HPDE6-E6E7 (cell line): Measurements from ENCODE around the gene HDGFL3.
"Not testable (repeated sequence)": the region's sequence is repeated elsewhere in the genome, so short reads cannot be mapped to it uniquely, and the experiment has no call there.

Source experiments
- DNase-seq: peaks from one replicate; pipeline ENCODE4 v3.0.0; 2011; ENCODE audit warnings: missing footprints; ENCODE audit errors: extremely low spot score

Gene HDGFL3

DNA sequence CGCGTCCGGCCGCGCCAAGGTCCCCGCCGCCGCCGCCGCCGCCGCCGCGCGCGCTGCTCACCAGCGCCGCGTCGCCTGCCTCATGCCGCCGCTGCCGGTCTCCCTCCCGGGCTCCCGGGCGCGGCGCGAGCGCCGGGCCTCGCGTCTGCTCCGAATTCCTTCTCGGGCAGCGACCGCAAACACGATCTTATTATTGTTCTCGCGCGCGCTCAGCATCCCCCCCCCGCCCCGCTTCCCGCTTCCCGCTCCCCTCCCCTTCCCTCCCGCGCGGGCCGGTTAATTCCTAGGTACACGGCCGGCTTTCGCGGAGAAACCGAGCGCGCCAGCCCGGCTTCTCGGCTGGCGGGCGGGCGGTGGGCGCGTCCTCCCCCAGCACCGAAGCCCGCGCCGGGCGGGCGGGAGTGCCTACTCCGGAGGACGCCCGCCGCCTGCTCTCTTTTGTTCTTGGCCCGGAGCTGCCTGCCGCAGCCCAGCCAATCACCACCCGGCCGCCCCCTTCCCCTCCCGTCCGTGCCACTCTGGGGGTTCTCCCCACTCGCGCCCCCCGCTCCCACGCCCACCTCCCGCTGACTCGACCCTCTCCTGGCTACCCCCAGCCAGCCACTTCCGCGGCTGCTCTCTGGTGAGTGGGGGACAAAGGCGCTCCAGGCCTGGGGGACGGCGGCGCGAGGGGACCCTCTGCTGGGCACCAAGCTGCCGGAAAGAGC lies at the start of gene HDGFL3:
TSS of gene HDGFL3 (minus strand) at position 164 of the 707 bp plus-strand sequence. CDS start 409 bp downstream, outside the sequence.
- no peak for DNase-seq

DNA sequence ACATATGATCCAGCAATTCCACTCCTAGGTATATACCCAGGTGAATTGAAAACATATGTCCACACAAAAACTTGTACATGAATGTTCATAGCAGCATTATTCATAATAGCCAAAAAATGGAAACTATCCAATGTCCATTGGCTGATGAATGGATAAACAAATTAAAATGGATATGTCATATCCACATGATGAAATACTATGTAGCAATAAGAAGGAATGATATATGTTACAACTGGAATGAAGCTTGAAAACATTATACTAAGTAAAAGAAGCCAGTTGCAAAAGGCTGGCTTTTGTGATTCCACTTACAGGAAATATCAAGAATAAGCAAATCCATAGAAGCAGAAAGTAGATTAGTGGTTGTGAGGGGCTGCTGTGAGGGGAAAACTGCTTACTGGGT lies 43.2 kb upstream of the HDGFL3 start:
- DNase-seq: no peak

DNA sequence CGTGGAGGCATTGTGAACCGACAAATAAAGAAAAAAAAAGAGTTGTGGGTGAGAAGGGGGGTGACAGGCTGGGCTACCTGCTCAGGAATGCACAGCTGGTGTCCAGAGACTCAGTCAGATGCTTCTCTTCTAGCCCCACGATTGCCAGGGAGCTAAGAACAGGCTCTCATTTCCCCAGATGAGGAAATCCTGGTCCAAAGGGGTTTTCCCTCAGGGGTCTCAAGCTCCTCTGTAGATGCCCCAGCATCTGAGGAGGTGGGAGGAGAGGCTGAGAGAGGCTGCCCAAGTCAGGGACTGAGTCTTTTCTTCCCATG lies 41.4 kb upstream of the HDGFL3 start:
- no peak for DNase-seq

DNA sequence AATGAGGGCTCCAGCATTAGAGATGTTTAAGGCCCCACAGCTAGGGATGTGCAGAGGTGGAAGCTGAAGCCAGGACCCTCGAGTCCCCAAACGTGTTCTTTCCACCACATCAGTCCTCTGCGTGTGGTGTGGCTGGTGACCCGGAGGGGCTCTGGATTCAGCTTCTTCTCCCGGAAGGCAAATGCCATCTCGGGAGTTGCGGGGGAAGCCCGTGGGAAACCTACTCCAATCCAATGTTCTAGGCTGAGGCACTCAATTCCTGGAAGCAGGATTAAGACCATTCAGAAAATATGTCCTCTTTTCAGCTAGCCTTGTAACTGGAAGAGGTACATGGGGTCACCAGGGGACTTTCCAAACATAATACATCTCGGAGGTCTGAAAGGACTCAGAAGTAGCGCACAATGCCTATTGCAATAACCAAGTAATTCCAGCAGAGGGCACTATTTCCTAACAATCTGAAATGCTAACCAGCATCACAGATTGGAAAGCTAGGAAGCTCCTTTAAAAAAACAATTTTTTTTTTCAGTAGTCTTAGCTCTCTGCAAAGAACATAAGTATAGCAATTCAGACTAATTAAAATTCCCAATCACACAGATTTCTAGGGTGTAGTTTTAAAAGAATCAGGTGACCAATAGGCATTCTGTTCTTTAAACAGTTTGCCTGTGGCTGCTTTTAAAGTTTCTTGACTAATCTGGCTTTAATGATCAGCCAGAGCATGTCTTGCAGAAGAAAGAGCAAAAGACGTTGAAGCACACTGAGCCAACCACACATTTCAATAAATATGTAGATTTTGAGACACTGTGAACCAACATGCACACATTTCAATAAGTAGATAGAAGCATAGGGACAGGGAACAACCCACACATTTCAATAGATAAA lies 40.8 kb upstream of the HDGFL3 start:
- DNase-seq: peak; percentile 25

DNA sequence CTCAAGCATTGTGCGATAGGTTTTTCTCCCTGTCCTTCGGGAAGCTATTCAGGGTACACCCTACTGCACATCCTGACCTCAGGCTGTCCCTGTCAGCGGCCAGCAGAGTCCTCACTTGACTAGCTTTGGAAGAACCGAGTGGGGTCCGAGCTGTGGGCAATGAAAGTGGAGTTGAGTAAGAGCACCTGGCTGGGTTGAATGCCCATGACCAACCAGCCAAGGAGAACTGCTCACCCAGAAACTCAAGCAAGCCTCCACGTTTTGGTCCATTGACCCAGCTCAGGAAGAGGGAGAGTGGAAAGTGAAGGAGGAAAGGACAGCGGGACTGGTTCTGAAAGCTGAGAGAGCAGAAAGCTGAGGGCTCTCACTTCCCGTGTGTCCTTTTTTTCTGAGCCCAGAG lies 36.0 kb upstream of the HDGFL3 start:
- DNase-seq: no peak

DNA sequence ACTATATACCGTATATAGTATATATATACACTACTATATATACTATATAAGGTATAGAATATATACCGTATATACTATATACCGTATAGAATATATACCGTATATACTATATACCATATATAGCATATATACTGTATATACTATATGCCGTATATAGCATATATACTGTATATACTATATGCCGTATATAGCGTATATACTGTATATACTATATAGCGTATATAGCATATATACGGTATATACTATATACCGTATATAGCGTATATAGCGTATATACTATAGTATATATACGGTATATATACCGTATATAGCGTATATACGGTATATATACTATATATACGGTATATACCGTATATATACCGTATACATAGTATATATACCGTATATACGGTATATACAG lies 22.6 kb upstream of the HDGFL3 start:
- DNase-seq: no peak

DNA sequence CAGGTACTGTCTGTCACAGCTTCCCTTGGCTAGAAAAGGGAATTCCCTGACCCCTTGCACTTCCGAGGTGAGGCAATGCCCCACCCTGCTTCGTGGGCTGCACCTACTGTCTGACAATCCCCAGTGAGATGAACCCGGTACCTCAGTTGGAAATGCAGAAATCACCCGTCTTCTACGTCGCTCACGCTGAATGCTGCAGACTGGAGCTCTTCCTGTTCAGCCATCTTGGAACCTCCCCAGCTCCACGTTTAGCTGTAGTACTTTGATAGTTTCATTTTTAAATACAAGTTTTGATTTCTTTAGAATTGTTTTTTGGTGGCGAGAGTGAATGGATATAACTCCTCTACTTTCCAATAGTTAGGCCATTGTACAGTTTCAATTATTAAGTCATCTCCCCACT lies 17.8 kb upstream of the HDGFL3 start:
- no peak for DNase-seq

DNA sequence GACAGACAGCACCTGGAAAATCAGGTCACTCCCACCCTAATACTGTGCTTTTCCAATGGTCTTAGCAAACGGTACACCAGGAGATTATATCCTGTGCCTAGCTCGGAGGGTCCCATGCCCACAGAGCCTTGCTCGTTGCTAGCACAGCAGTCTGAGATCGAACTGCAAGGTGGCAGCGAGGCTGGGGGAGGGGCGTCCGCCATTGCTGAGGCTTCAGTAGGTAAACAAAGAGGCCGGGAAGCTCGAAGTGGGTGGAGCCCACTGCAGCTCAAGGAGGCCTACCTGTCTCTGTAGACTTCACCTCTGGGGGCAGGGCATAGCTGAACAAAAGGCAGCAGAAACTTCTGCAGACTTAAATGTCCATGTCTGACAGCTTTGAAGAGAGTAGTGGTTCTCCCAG lies 14.2 kb upstream of the HDGFL3 start:
- DNase-seq: not testable (repeated sequence)

DNA sequence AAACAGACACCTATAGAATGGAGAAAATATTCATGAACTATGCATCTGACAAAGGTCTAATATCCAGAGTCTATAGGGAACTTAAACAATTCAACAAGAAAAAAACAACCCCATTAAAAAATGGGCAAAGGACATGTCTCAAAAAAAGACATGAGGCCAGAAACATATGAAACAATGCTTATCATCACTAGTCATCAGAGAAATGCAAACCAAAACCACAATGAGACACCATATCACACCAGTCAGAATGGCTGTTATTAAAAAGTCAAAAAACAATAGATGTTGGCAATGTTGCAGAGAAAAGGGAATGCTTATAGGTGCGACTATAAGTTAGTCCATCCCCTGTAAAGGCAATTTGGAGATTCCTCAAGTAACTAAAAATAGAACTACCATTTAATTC lies 11.4 kb upstream of the HDGFL3 start:
- no peak for DNase-seq

DNA sequence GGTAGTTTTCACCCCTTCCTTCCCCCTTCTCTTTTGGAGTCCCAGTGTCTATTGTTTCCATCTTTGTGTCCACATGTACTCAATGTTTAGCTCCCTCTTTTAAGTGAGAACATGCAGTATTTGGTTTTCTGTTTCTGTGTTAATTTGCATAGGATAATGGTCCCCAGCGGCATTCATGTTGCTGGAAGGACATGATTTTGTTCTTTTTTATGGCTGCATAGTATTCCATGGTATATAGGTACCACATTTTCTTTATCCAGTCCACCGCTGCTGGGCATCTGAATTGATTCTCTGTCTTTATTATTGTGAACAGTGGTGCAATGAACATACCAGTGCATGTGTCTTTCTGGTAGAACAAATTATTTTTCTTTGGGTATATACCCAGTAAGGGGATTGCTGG lies 7.7 kb upstream of the HDGFL3 start:
- no peak for DNase-seq

DNA sequence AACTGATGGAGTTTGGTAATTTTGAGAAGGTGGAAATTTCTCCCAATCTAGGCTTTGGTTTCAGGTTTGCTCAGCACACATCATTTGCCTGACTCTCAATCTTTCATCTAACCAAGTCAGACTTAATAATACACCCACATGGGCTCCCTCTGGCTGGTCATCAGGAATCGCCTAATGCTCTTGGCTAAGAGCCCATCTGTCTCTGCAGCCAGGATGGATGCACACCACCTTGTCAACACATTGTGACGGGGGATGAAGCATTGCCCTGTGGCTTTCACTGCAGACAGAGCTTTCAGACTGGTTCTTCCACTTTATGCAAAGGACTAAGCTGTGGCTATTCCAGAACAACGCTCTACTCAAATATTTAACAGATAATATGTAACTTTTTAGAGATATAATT lies 3.0 kb upstream of the HDGFL3 start:
- DNase-seq: peak; percentile 76

DNA sequence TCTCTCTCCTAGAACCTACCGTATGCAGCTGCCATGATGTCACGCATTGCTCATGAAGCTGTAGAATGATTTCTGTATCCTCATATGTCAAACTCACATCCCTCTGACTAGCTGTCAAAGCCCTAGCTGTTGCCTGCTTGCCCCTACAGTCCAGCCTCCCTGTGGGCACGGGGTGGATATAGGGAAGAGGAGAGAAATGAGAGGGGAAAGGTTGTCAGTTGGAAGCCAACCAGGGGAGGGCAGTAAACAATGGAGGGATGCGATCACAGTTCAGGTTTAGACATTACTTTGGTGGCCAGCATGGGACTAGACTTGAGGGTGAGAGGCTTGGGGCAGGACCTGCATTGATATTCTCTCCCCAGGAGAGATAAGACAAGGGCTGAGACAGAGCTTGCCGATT lies 1.7 kb upstream of the HDGFL3 start:
- DNase-seq: no peak

DNA sequence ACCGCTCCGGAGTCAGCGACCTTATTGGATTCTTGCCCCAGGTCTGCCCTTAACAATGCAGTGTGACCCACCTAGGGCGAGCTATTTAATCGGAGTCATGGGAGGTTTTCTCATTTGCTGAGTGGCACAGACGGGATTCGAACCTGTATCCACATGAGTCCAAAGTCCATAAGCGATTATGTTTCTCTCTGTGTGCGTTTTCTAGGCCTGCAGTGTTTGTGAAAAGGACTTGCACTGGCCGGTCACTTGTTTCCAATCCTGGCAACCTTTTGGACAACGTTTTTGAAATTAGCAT lies 691 bp upstream of the HDGFL3 start:
- DNase-seq: no peak

DNA sequence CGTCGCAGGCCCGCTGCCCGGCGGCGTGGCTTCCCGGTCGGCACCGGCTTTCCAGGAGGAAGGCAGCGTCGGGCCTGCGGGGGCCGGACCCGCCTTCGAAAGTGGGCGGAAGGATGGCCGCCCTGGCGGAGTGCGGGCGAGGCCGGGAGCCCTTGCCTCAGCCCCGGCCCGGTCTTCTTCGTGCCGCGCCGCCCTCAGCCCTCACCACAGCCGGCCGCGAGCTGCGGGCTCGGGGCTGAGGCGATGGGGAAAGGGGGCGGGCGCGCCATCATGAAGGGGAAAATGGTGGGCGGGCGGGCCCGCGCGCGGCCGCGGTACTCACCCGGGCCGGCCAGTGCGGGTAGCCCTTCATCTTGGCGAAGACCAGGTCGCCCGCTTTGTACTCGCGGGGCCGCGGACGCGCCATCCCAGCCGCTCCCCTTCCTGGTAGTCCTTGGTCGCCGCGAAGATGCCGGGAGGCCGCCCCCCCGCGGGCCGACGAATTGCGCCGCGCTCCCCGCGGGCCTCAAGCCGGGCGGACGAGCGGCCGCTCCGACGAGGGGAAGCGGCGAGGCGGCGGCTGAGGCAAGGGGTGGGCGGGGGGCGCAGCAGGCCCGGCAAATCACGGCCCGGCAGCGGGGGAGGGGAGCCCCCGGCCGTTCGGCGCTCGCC lies 489 bp downstream of the HDGFL3 start:
- peak; percentile 33 for DNase-seq

DNA sequence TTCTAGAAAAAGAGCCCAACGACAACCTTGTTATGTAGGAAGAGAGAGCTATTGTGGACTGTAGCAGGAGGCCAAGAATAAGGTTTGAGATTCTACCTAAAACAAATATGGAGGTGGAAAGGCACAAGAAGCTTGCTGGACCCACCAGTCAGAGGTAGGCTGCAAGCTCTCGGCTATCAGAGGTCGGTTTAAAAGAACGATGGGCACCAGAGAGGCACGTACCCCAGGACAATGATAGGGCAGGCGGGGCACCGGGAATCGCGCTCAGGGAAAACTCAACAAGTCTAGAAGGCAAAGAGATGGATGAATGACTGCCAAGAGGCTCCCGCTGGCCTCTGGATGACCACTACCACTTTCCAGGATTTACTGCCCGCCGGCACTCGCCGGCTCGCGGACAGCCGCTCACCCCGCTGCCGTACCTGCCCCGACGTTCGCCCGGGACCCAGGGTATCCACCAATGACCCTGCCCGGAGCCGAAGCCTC lies 1.1 kb downstream of the HDGFL3 start:
- no peak for DNase-seq

DNA sequence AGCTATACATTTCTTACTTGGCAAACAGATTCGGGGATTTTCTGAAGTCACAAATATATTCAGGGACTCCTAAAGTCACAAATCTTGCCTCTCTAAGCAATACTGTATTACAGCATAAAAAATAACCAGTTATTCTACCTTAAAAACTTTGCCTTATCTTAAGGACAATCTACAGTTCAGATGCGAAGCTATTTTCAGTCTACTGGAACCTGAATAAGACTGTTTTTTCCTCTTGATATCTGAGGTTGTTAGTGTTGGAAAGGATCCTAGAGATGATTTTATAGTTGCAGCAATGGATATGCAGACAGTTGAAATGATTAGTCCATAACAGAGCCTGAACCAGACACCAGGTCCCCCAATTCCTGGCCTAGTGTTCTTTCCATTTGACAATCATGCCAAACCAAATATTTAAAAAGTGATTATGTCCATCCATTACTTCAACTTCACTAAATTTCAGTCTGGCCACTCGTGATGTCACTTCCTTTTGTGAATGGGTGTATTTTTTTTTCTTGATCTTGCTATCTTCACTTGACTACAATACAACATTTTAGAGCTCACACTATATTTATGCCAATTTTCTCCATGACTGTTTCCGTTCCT lies 1.8 kb downstream of the HDGFL3 start:
- no peak for DNase-seq

DNA sequence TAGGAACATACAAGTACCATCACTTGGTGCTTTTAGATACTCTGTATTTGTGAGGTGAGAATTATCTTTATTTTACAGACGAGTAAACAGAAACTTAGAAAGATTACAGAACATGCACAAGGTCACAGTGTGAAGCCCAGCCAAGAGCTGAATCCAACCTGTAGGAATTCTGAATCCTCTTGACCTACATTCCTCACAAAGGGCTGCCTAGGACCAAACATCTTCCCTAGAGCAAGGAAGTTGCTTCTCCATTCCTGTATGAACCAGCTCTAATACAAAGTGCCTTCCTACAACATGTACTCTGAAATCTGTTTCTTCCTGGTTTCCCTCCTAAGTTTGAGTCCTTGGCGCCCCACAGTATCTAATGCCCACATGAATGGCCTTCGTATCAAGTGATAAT lies 2.9 kb downstream of the HDGFL3 start:
- DNase-seq: no peak

DNA sequence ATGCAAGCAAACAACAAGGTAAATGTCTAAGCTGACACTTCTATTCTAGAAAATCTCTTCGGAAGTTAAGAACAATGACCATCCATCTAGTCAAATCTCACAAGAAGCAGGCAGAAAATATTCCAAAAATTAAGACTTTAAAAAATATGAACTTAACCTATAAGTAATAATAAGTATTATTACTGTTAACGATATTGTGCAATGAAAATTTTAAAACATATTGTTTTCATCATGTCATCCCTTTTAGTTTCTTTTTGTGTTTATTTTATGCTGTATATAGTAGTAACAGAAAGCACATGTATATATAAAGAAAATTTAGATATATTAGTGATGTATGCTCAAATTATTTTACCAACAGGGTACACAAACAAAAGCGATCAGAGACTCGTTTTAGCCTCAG lies 4.1 kb downstream of the HDGFL3 start:
- DNase-seq: no peak

DNA sequence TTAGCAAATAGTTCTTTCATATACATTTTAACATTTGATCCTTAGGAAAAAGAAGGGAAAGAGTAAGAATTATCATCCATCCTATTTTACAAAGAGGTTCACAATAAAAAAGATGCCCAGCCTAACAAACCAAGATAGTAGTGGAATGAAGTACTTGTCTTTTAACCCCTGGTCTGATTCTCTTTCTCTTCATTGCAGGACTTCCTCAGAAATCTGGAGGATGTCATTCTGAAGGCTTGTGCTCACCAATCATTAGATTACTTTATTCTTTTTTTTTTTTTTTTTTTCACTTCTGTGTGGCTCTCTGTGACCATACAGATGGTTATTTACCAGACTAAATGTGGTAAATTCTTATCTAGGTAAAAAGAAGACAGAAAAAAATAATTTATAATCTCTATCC lies 7.0 kb downstream of the HDGFL3 start:
- no peak for DNase-seq

DNA sequence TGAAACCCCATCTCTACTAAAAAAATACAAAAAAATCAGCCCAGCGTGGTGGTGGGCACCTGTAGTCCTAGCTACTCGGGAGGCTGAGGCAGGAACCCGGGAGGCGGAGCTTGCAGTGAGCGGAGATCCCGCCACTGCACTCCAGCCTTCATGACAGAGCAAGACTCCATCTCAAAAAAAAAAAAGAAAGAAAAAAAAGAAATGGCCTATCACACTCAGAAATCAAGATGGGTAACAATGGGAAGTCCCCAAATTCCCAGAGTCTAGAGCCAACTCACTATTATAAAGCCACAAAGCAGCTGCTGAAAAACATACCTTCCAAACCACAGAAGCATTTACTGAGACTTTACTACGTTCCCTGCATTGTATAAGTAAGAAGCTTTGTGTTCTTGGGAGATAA lies 7.5 kb downstream of the HDGFL3 start:
- no peak for DNase-seq

DNA sequence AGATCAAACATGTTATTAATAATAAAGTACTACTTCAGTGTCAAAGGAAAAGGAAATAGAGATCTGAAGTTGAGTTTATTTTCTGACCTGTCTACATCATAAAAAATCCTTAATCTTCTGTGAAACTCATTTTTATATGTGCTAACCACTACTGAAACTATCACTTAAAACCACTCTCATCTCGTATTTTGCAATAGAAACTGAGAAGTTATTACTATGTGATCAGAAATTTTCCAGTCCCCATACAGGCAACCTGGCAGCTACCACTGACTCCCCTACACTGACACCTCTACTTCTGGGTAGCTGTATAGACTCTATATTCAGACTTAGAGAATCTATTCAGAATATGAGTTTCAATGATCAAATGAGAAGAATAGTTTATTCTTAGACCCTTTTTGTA lies 8.3 kb downstream of the HDGFL3 start:
- no peak for DNase-seq

DNA sequence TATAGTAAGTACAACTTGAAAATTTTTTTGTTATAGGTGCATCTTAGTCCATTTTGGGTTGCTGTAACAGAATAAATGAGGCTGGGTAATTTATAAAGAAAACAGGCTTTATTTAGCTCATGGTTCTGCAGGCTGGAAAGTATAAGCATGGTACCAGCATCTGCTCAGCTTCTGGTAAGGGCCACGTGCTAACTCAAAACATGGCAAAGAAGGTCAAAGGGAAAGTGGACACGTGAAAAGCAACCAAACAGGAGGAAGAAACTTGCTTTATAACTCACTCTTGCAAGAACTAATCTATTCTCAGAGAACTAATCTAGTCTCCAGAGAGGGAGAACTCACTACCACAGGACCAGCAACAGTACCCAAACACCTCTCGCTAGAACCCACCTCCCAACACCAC lies 9.1 kb downstream of the HDGFL3 start:
- DNase-seq: no peak

DNA sequence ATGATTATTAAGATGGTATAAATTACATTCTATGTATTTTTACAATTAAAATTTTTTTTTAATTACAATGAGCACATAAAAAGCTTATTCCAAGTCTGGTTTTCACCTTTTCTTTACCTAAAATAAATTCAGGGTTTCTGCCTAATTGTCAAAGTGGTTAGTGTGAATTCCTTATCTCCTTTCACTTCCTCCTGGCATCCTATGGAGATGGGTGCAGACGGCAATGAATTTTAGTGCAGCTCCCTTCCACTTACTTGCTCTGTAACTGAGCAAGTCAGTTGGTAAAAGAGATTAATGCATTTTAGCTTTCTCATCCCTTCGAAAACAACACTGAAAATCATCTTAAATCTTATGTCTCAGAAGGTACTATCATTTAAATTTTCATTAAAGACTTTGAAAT lies 13.1 kb downstream of the HDGFL3 start:
- DNase-seq: no peak
